Activated T-cell treated with anti-CD3 and anti-CD28 coated beads for 48 hours (primary cell): Measurements from ENCODE around the gene RBFA.
"Not testable (repeated sequence)": the region's sequence is repeated elsewhere in the genome, so short reads cannot be mapped to it uniquely, and the experiment has no call there.

Experiments
- DNase-seq: peaks from one replicate; pipeline ENCODE4 v3.0.0-alpha.2; 2020; ENCODE audit warnings: low read depth

The RBFA gene, protein sequence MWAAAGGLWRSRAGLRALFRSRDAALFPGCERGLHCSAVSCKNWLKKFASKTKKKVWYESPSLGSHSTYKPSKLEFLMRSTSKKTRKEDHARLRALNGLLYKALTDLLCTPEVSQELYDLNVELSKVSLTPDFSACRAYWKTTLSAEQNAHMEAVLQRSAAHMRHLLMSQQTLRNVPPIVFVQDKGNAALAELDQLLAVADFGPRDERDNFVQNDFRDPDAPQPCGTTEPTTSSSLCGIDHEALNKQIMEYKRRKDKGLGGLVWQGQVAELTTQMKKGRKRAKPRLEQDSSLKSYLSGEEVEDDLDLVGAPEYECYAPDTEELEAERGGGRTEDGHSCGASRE

DNA sequence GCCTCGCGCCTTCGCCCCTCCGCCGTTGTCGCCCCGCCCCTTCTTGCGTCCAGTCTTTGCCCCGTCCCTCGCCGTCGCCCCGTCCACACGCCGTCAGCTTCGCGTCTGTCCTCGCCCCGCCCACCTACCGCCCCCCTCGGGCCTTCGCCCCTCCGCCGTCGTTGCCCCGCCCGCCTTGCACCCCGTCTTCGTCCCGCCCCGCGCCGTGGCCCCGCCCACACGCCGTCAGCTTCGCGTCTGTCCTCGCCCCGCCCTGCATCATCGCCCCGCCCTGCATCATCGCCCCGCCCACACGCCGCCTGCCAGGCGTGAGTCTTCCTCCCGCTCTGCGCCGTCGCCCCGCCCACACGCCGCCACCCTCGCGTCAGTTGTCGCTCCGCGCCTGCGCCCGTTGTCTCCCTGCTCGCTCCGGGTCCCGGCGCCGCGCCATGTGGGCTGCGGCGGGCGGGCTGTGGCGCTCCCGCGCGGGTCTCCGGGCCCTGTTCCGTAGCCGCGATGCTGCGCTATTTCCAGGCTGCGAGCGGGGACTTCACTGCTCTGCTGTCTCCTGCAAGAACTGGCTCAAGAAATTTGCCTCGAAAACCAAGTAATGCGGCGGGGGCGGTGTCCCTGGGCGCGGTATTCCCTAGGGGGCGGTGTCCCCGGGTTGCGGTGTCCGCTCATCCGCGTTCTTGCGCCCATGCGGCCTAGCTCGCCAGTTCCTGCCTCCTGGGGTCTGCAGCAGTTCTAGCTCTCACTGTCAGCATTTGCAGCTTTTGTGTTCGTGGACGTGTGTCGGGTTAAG lies at the start of gene RBFA:
RBFA (plus strand) TSS at position 367 of the 784 bp plus-strand sequence; CDS start at position 429, 62 bp downstream.
- peak; percentile 99 for DNase-seq

DNA sequence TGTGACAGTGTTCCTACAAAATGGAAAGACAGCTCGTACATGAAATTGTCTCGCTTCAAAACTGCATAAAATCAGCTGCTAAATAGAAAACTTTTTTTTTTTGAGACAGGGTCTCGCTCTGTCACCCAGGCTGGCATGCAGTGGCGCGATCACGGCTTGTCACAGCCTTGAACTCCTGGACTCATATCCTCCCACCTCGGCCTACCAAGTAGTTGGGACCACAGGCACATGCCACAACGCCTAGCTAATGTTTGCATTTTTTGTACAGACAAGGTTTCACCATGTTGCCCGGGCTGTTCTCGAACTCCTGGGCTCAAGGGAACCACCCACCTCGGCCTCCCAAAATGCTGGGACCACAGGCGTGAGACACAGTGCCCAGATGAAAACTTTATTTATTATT lies 49.1 kb upstream of the RBFA start:
- no peak for DNase-seq

DNA sequence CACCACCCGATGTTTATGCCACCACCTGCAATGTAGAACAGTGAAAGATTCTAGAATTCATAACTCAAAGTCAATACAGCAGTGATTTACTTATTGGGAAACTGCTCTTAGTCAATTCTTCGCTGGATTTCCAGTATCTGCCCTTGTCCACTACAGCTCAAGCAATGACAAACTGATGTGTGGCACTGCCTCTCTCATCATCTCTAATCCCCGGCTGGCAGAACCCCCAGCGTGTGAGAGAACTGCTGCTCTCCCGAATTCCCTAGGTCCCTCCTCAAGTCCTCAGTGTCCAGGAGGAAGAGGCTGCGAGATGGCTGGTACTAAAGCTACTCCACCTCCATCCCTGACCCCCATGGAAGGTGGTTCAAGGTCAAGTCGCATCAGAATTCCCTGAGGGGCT lies 47.5 kb upstream of the RBFA start:
- DNase-seq, result no peak

DNA sequence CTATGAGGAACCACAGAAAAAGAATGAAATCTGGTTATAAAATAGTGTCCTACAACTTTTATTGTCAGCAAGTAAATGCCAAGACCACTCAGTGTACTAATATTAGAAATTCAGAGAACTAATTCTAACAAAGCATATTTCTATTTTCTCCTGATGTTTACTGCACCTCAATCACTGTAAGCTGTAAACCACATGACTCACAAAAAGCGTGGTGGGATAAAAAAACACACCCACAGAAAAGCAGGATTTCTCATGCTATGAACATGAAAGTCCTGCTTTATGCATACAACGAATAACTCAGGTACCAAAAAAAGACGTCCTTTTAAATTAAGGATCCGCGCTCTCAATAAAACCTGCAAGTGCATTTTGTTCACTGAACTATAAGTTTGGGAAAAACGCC lies 46.7 kb upstream of the RBFA start:
- DNase-seq, result no peak

DNA sequence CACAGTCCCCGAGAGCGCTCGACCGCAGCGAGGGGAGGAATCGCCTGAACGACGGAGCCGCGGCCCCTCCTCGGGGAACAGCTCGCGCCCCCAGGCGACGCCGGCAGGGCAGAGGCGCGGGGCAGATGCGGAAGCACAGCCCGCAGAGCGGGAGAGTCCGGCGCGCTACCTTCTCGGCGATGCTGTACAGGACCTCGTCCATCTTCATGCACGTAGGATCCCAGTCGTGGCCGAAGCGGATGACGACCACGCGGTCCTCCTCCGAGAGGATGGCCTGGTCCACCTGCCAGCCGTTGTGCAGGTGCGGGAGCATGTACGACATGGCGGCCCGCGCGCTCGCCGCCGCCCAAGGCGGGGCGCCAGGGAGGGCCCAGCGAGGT lies 46.2 kb upstream of the RBFA start:
- DNase-seq, result peak; percentile 57

DNA sequence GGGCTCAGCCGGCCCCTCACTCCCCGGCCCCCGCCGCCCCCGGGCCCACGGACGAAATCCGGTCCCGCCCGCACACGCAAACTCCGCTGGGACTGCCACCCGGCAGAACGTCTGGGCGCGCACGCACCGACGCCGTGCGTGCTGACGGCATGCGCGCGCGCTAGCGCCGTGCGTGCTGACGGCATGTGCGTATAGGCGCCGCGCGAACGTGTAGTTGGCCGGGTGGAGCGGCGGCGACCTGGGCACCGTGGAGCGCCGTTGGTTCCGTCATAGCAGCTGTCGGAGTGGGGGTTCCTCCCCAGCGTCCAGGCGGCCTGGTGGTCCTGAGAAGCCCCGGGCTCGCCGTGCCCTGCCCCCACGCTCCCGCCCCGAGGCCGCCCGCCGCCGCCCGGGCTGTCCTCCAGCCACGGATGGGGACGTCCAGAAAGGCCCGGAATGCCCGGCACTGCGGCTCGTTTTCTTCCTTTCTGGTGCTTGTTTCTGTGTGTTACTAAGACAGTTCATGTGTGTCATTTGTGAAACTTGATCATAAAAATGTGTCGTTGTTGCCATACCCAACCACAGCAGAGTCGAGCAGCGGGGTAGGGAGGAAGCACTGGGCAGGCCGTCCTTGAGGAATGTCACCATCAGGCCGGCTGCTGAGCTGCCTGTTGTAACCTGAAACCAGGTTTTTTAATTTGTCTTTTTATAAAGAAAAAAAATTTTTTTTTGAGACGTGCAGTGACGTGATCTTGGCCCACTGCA lies 45.6 kb upstream of the RBFA start, which contains the start of gene TXNL4A:
TXNL4A (minus strand) TSS at position 113 of the 744 bp plus-strand sequence. CDS start 171 bp downstream, outside the sequence.
- DNase-seq, result peak; percentile 86

DNA sequence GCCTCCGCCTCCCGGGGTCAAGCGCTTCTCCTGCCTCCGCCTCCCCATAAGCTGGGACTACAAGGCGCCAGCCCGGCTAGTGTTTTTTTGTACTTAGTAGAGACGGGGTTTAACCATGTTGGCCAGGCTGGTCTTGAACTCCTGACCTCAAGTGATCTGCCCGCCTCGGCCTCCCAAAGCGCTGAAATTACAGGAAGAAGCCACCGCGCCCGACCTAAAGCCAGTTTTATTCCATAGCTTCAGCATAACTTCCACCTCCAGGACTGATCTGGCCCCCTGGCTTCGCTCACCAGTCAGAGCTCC lies 45.1 kb upstream of the RBFA start:
- DNase-seq, result no peak

DNA sequence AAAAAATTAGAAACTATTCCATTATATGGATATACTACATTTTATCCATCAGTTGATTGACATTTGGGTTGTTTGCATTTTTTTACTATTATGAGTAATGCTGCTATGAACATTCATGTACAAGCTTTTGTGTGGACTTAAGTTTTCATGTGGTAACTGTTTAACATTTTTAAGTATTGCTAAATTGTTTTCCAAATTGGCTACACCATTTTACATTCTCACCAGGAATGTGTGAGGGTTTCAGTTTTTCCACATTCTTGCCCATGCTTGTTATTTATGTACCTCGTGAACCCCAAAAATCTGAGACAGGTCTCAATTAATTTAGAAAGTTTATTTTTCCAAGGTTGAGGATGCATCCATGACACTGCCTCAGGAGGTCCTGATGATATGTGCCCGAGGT lies 42.7 kb upstream of the RBFA start:
- no peak for DNase-seq

DNA sequence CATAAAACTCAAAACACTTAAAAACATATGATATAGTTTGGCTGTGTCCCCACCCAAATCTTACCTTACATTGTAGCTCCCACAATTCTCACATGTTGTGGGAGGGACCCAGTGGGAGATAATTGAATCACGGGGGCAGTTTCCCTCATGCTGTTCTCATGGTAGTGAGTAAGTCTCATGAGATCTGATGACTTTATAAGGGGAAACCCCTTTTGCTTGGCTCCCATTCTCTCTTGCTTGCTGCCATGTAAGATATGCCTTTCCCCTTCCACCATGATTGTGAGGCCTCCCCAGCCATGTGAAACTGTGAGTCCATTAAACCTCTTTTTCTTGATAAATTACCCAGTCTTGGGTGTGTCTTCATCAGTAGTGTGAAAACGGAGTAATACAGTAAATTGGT lies 34.5 kb upstream of the RBFA start:
- DNase-seq, result not testable (repeated sequence)

DNA sequence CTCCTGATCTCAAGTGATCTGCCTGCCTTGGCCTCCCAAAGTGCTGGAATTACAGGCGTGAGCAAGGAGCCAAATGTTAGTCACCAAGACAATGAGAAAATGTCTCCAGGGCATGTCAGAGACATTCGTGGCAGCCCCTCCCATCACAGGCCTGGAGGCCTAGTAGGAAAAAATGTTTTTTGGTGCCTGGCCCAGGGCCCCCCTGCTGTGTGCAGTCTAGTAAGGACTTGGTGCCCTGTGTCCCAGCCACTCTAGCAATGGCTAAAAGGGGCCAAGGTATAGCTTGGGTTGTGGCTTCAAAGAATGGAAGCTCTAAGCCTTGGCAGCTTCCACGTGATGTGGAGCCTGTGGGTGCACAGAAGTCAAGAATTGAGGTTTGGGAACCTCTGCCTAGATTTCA lies 33.4 kb upstream of the RBFA start:
- no peak for DNase-seq

DNA sequence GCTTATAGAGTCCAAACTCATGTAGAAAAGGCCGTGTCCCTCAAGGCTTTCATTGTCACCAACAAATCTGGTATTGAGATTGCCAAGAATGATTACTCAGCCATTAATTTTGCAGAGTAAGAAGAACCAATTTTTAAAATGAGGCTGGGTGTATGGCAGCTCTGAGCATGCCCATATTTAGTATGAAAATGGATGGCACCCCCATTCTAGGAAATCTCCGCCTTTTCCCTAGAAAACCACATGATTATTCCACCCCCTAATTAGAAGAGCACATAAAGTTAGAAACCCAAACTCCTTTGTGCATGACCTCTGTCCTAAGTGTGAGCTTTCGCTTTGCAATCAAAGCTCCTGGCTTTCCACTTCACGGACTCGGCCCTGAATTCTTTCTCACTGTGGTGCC lies 31.8 kb upstream of the RBFA start:
- DNase-seq, result no peak

DNA sequence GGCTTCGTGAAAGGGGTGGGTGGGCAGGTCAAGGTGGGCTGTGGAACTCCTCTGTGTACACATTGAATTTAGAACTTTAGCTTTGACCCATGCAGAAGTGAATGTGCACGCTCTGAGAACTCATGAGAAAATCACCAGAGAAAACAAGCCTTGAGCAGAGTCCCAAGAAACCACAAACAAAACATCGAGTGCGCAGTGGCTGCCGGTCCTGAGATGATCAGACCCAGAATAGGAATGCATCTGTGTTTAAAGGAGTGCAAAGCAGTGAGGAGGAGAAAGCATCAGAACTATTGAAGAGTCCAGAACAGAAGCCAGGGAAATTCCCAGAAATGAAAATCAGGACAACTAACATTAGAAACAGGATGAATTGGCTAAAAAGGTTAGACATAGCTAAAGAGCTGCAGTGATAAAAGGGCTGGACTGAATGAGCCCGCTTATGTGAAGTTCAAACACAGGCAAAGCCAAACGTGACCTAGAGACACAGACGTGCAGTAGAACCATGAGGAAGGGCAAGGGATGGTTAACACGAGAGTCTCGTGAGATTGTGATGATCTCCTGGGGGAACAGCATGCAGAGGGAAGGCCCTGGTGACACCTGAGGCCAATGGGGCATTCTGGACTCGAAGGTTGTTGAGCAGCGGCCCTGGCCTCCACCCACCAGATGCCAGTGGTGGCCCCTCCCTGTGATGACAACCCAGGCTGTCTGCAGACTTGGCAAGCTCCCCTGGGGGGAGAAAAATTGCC lies 29.5 kb upstream of the RBFA start:
- DNase-seq, result no peak

DNA sequence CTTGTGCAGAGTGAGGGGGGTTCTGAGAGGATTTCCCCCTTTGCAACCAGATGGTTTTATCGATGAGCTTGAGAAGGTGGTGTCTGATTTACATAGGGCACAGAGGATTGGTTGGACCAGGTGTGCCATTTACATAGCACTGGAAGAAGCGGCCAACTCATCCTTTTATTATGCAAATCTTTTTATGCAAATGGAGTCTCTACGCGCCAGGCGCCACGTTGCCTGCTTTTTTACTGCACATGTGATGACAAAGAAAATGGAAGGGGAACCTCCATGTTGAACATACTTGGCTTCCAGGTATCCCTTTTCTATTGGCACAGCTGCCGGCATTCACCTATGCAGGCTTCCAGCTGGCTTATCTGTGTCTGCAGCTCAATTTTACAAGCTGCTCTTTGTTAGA lies 27.5 kb upstream of the RBFA start:
- DNase-seq, result no peak

DNA sequence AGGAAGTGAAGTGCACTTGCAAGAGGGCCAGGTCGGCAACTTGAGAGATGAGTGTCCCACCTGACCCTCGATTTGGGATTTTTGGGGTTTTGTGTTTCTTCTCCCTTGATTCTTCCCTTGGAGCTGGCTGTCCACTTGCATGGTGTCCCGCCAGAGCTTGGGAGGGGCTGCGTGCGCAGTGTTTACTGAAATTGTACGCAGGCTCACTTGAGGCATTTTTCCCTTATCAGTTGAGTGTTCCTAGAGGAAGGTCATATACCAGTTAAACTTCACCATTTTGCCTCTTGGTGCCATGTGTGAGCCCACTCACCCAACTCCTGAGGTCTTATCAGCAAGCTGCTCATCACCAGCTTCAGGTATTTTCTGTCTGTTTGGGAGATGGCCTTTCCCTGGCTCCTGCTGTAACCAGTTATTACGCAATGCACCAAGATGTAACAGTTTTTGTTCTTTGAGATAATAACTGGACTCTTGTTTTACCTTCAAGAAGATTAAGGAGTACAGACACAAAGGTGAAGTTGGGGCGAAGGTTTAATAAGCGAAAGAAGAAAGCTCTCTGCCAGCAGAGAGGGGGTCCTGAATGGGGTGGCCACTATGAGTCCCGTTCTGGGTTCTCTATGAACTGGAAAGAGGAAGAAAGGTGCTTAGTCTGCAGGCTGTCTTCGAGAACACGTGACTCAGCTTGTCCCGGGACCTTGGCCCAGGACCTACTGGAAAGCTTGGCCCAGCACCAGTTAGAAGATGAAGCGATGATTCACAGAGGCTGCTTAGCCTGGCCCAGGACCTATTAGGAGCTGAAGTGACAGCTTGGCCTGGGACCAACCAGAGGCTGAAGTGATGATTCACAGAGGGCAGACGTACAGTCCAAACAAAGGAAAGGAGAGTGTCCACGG lies 24.3 kb upstream of the RBFA start:
- no peak for DNase-seq

DNA sequence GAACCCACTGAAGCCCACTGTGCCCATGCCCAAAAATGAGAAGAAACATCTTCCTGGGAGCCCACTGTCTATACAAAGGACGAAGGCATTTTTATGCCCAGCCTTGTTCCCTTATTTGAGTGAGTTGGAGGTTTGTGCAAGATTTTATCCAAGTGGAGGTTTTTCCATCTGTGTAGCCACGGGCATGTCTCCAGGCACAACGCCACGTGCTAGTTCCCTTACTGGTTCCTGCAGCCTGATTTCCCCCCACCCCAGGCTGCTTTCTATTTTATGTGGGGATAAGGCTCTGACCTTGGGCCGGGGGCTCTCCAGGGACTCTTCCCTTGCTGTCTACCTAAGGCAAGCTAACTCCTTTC lies 23.7 kb upstream of the RBFA start:
- DNase-seq, result no peak

DNA sequence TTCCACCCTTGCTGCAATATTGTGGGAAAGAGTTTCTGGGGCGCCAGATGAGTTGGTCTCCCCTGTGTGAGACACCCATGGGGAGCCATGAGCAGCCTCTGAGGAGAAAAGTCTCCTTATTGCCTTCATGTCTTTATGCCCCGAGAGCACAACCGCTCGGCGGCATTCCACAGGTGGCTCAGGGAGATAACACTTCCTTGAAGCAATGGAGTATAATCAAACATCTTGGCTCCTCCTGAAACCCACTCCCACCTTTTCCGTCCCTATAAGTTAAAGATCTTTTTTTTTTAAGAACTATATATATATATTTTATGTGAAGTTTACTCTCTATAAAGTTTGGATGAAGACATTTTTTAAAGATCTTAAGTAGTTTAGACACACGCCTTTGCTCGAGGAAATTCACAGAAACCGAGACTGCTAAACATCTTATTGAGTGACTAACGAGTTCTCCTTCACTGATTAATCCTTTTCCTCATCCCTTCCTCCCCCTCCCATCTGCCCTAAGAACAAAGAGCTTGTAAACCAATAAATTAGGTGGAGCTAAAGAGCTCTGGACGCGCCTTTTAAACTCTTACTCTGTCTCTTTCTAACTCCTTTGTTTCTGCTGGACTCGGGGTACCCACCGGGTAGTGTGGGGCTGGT lies 22.6 kb upstream of the RBFA start:
- DNase-seq, result not testable (repeated sequence)

DNA sequence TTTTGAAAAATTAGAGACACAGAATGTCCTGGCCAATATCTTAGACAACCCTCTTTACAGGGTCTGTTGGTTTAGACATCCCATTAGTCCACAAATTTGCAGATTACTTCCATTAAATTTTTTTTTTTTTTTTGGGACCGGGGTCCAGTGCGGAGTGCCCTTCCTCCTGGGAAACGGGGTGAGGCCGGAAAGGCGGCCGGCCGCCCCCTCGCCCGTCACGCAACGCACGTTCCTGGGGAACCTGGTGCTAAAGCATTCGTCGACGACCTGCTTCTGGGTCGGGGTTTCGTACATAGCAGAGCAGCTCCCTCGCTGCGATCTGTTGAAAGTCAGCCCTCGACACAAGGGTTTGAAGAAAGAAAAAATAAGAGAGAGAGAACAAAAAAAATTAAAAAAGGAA lies 21.5 kb upstream of the RBFA start:
- no peak for DNase-seq

DNA sequence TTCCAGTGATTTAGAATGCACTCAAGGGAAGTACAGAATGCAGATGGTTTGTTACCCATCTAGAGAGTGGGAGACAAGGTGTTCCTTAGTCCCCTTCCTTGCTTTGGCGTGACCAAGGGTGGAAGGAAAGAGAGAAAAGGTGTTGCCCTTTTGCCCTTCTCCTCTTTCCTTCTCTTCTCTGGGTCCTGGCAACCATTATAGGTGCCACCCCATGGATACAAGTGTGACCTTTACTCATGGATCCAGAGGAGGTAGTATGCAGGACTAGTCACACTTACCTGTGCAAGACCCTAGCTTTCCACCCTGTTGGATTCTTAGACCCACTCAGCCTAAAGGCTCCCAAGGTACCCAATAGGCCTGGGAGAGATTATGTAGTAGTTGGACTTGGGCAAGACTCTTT lies 11.6 kb upstream of the RBFA start:
- no peak for DNase-seq

DNA sequence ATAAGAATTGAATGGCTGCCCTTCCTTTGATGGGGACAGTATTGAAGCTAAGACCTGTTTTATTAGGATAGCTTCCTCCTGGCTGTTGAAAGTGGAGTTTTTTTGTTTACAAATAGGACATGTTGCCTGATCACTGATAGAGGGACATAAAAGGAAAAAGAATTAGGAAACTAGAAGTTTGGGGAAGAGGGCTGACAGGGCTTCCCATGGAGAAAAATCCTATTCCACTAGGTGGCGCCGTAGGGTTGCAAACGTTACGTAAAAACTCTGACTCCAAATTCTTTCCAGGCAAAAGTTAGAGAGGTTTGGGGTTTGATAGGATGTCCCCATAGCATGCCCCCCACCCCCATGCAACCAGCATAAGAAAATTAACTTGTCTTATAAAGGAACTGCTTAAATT lies 11.1 kb upstream of the RBFA start:
- no peak for DNase-seq

DNA sequence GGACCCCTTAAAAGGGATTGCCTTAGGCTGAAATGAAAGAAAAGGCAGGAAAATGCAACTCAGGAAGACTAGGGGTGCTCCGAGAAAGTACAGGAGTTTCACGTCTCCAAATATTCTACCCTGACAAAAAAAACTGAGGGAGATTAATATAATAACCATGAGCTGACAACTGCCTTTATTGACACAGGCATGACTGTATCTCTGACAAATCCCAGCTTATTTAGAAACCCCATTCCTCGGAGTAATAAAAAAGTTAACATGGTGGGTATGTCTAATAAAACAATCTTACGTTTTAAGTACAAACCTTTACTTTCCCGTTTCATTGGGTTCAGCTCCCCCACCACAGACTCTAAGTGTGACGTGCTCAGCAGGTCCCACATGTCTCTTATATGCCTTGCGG lies 7.9 kb upstream of the RBFA start:
- DNase-seq, result no peak

DNA sequence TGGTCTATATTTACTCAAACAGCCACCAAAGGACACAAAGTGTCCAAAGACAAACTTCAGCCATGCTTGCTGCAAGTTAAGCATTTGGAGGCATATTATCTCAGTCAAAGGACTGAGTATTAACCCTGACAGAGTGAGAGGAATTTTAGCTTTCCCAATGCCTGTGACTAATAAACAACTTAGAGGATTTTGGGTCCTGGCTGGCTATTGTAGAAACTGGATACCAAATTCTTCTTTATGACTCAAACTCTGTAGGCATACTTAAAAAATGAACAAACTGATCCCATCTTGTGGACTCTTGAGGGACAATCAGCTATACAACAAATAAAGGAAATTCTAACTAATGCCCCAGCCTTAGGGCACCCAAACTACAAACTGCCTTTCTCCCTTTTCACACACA lies 6.5 kb upstream of the RBFA start:
- not testable (repeated sequence) for DNase-seq
